Adrenal gland (tissue), 12 donors: ENCODE measurements around the gene IFT172. TPM values are rescaled to one million over a fixed set of nuclear protein-coding genes. Genes with fewer than 3 reads are reported as not detected.
A peak's percentile ranks its signal among the peaks of the same experiment; 100 is the strongest.

ENCODE experiments used
- DNase-seq, 7 donors: peaks; one replicate each; pipeline ENCODE4 v3.0.0-alpha.2; 2019 to 2020
- H3K27ac ChIP-seq, 5 donors: fragments of 200-600 bp; sonication (generic) in 4 of 5; 1 replicate in 3 of 5; 2 replicates in 2 of 5; pipeline versions ENCODE4 v1.5.1 to v1.8.0; 2016 to 2020; ENCODE audit warnings: mild to moderate bottlenecking in 1 of 5
- H3K27me3 ChIP-seq: fragments of 200-600 bp; 2 replicates; pipeline ENCODE4 v1.8.0; 2021
- H3K36me3 ChIP-seq, 2 donors: fragments of 200-600 bp; replicated peaks in 1 of 2; 1 replicate in 1 of 2; 2 replicates in 1 of 2; pipeline versions ENCODE4 v1.5.1 to v1.8.0; 2018 to 2022
- H3K4me1 ChIP-seq, 2 donors: fragments of 200-600 bp; replicated peaks in 1 of 2; 1 replicate in 1 of 2; 2 replicates in 1 of 2; pipeline versions ENCODE4 v1.5.1 to v1.8.0; 2018 to 2021
- H3K4me3 ChIP-seq, 4 donors: fragments of 200-600 bp; sonication (generic) in 3 of 4; one replicate each; pipeline ENCODE4 v1.5.1; 2016 to 2018
- H3K9me3 ChIP-seq, 3 donors: fragments of 200-600 bp; sonication (generic) in 1 of 3; replicated peaks in 1 of 3; 1 replicate in 2 of 3; 2 replicates in 1 of 3; pipeline versions ENCODE4 v1.5.1 to v1.8.0; 2016 to 2021
- POLR2A ChIP-seq, 2 donors: fragments of 450-650 bp; IDR thresholded peaks; one replicate each; pipeline ENCODE4 v1.6.1; 2017; ENCODE audit warnings: antibody characterized with exemption in 2 of 2, mild to moderate bottlenecking in 2 of 2, moderate library complexity in 1 of 2
- WGBS, 4 donors: extraction: QIAGEN DNeasy Blood & Tissue Kit in 2 of 4; methylation state at CpG; one replicate each; pipeline versions ENCODE4 v1.1.5 to v1.1.7; 2013 to 2017; 5-methylcytosine and 5-hydroxymethylcytosine counted together
- intact Hi-C, 2 donors: fragments of 100-400 bp; cut with DNase I; formaldehyde crosslinking; loops; one replicate each; pipeline versions ENCODE4 v1.14.1 to v1.15.0; 2022 to 2023
- polyA plus RNA-seq, 3 donors: library from polyadenylated mRNA; stranded (reverse); fragments of 200-250 nt in 2 of 3; fragments of 350-450 nt in 1 of 3; fragmentation: Illumina TruSeq in 1 of 3; extraction: RNeasy Lipid Tissue Mini Kit (QIAGEN cat#74804) in 1 of 3; gene quantifications; one replicate each; pipeline ENCODE4 v1.2.3, GENCODE V29; 2013 to 2014
- total RNA-seq, 9 donors: library from RNA; depleted of rRNA in 4 of 9; stranded (reverse); fragments of >200 nt in 4 of 9; fragments of 120-200 nt in 1 of 9; fragmentation: NEBNext Ultra II Directional in 1 of 9; extraction: Animal tissue kit (Norgen Biotek cat#: 25700) in 1 of 9; gene quantifications; one replicate each; pipeline versions ENCODE4 v1.1.0 to v1.2.4, GENCODE V29; 2013 to 2023
- TF ChIP-seq, protein P1 (sequence below), 6 experiments: fragments of 450-650 bp in 4 of 6; fragments of 200-600 bp in 2 of 6; sonication (generic) in 1 of 6; IDR thresholded peaks; 1 replicate in 5 of 6; 2 replicates in 1 of 6; pipeline versions ENCODE4 v1.5.1 to v1.8.0; 2016 to 2021; ENCODE audit warnings: antibody characterized with exemption in 6 of 6, mild to moderate bottlenecking in 2 of 6, moderate library complexity in 1 of 6
- donor health status: healthy with polysubstance abuse.
- donor health status: Bipolar disorder and iron deficiency.
- donor health status: DM: yes; HTN: yes; CAD: no.
- donor health status: DM: no; HTN: no; CAD: no.
- donor health status: DM: no; HTN: no; CAD: no.
- donor health status: DM: yes; HTN: yes; CAD: no.

IFT172 gene
- total and polyA plus RNA-seq, 12 donors: 6.3 to 113 (median 17.6) TPM

GRCh38 chr2:27492557-27492956 is 3.0 kb upstream of the IFT172 start:
- TF ChIP-seq, protein P1, sequence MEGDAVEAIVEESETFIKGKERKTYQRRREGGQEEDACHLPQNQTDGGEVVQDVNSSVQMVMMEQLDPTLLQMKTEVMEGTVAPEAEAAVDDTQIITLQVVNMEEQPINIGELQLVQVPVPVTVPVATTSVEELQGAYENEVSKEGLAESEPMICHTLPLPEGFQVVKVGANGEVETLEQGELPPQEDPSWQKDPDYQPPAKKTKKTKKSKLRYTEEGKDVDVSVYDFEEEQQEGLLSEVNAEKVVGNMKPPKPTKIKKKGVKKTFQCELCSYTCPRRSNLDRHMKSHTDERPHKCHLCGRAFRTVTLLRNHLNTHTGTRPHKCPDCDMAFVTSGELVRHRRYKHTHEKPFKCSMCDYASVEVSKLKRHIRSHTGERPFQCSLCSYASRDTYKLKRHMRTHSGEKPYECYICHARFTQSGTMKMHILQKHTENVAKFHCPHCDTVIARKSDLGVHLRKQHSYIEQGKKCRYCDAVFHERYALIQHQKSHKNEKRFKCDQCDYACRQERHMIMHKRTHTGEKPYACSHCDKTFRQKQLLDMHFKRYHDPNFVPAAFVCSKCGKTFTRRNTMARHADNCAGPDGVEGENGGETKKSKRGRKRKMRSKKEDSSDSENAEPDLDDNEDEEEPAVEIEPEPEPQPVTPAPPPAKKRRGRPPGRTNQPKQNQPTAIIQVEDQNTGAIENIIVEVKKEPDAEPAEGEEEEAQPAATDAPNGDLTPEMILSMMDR (IDR thresholded peaks at IDR 0.05): no peak
- TF ChIP-seq POLR2A (IDR thresholded peaks at IDR 0.05): no peak
- H3K4me3 ChIP-seq: no peak overlapping the region
- H3K27ac ChIP-seq: peak overlapping the region in 3 of 5 donors; percentile 22 to 96 (median 55)
- intact Hi-C loops: no loop called here
- 59 to 67% (median 62%) methylated on average over 4 of the region's 4 CpGs for WGBS, 4 donors
- H3K36me3 ChIP-seq: peaks cover 0 to 15% of the 10 kb centered on the region in 2 donors
- peak in 3 of 7 donors; percentile 25 to 34 (median 31) for DNase-seq
- peaks cover 11 to 32% of the 10 kb centered on the region in 2 donors for H3K4me1 ChIP-seq
- H3K9me3 ChIP-seq: no peaks in the 10 kb centered on the region
- no peaks in the 10 kb centered on the region for H3K27me3 ChIP-seq

GRCh38 chr2:27489118-27489497 is 435 bp downstream of the IFT172 start:
- TF ChIP-seq, protein P1 (IDR thresholded peaks at IDR 0.05): peak in 1 of 6 experiments; percentile 7
- TF ChIP-seq POLR2A (IDR thresholded peaks at IDR 0.05): no peak
- intact Hi-C loops: loop anchor here in 1 of 2 donors (10.0 kb wide), 1 partner anchor 146 kb away; no protein-coding TSS in a partner anchor
- Histone ChIP-seq H3K4me1 (peaks cover 11 to 23% of the 10 kb centered on the region in 2 donors), H3K36me3 (peaks cover 0 to 19% of the 10 kb centered on the region in 2 donors), H3K27me3 (no peaks in the 10 kb centered on the region), H3K4me3 (peak overlapping the region in 3 of 4 donors; percentile 44 to 68 (median 64)), H3K27ac (peak overlapping the region in 2 of 5 donors; percentile 71 to 96), H3K9me3 (no peaks in the 10 kb centered on the region)
- 1 to 7% (median 4%) methylated on average over 11 of the region's 11 CpGs for WGBS, 4 donors
- DNase-seq: peak in 1 of 7 donors; percentile 12

DNA sequence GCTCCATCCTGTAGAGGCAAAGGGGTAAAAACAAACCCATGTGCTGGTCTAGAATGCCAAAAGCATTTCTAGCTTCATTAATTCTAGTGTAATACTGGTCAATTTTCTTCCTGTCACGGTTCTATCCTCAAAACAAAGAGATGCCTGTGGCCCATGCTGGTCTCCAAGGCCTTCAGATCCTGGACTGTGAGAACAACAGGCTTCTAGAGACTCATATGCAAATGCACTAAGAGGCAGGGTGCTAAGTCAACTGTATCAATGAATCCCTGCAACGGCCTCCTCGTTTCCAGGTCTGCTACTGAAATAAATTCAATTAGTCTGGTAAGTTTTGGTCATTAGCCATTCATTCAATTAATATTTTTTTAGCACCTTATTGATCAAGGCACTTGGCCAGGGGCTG is 4.0 kb downstream of the IFT172 start:
- WGBS, 4 donors: 76 to 88% (median 78%) methylated on average over 3 of the region's 3 CpGs
- intact Hi-C loops: loop anchor here in 1 of 2 donors (10.0 kb wide), 1 partner anchor 149 kb away; no protein-coding TSS in a partner anchor
- TF ChIP-seq, protein P1 (IDR thresholded peaks at IDR 0.05): no peak
- TF ChIP-seq POLR2A (IDR thresholded peaks at IDR 0.05): no peak
- H3K4me1 ChIP-seq: peaks cover 5 to 19% of the 10 kb centered on the region in 2 donors
- no peak overlapping the region for H3K4me3 ChIP-seq
- H3K36me3 ChIP-seq: peaks cover 0 to 28% of the 10 kb centered on the region in 2 donors
- no peaks in the 10 kb centered on the region for H3K9me3 ChIP-seq
- DNase-seq: no peak
- no peak overlapping the region for H3K27ac ChIP-seq
- no peaks in the 10 kb centered on the region for H3K27me3 ChIP-seq

DNA sequence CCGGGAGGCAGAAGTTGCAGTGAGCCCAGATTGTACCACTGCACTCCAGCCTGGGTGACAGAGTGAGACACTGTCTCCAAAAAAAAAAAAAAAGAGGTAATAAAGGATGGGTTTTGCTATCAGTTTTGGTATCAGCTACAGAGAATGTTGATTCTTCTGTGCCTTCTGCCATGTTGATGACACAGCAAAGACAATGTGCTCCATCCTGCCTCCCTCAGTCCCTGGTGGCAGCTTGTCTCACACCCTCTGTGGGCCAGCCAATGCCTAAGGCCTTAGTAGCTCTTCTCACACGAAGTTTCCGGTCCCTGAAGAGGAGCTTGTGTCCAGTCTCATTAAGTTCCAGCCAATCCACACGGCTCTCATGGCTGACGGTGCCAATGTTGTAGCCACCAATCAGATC is 17.6 kb downstream of the IFT172 start:
- 93 to 98% (median 94%) methylated on average over 5 of the region's 5 CpGs for WGBS, 4 donors
- no peak for TF ChIP-seq POLR2A (IDR thresholded peaks at IDR 0.05)
- TF ChIP-seq, protein P1 (IDR thresholded peaks at IDR 0.05): no peak
- Histone ChIP-seq H3K27ac (peak overlapping the region in 1 of 5 donors; percentile 14), H3K9me3 (no peaks in the 10 kb centered on the region), H3K27me3 (no peaks in the 10 kb centered on the region), H3K36me3 (peaks cover 0 to 41% of the 10 kb centered on the region in 2 donors), H3K4me3 (no peak overlapping the region), H3K4me1 (no peaks in the 10 kb centered on the region)
- DNase-seq: no peak
- intact Hi-C loops: no loop called here
